Measurements from ENCODE around the gene PFKL. TPM values are rescaled to one million over a fixed set of nuclear protein-coding genes. Genes with fewer than 3 reads are reported as not detected.

Gene PFKL
- total and polyA plus RNA-seq, 8 donors: 80.3 to 116 (median 93.5) TPM

DNA sequence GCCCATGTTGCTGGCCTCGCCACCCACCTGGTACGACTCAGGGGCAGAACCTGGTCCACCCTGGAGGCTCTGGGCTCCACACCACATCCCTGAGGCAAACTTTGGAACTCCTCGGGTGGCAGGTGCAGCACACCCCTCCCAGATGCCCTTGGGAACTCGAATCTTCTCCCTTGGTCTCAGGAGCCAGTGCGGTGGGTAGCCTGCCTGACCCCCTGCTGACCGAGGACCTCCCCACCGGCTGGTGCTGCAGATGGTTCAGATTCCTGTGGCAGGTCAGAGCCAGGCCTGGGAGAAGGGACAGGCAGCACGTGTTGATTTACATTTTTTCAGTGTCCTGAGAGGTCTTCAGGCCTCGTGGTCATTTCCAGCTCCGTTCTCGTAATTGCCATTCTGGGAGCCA, 45.6 kb downstream of the PFKL start:
- TF ChIP-seq, protein P1, sequence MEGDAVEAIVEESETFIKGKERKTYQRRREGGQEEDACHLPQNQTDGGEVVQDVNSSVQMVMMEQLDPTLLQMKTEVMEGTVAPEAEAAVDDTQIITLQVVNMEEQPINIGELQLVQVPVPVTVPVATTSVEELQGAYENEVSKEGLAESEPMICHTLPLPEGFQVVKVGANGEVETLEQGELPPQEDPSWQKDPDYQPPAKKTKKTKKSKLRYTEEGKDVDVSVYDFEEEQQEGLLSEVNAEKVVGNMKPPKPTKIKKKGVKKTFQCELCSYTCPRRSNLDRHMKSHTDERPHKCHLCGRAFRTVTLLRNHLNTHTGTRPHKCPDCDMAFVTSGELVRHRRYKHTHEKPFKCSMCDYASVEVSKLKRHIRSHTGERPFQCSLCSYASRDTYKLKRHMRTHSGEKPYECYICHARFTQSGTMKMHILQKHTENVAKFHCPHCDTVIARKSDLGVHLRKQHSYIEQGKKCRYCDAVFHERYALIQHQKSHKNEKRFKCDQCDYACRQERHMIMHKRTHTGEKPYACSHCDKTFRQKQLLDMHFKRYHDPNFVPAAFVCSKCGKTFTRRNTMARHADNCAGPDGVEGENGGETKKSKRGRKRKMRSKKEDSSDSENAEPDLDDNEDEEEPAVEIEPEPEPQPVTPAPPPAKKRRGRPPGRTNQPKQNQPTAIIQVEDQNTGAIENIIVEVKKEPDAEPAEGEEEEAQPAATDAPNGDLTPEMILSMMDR (IDR thresholded peaks at IDR 0.05): no peak
- ATAC-seq (no peak), DNase-seq (peak in 1 of 4 donors; percentile 49)
- intact Hi-C loops (cut with DNase I): no loop called here
- Histone ChIP-seq H3K27me3 (peaks cover 12 to 48% of the 10 kb centered on the region in 2 donors), H3K9me3 (no peaks in the 10 kb centered on the region), H3K27ac (no peak overlapping the region), H3K36me3 (no peaks in the 10 kb centered on the region), H3K4me3 (no peak overlapping the region), H3K4me1 (peaks cover 0 to 12% of the 10 kb centered on the region in 2 donors)

DNA sequence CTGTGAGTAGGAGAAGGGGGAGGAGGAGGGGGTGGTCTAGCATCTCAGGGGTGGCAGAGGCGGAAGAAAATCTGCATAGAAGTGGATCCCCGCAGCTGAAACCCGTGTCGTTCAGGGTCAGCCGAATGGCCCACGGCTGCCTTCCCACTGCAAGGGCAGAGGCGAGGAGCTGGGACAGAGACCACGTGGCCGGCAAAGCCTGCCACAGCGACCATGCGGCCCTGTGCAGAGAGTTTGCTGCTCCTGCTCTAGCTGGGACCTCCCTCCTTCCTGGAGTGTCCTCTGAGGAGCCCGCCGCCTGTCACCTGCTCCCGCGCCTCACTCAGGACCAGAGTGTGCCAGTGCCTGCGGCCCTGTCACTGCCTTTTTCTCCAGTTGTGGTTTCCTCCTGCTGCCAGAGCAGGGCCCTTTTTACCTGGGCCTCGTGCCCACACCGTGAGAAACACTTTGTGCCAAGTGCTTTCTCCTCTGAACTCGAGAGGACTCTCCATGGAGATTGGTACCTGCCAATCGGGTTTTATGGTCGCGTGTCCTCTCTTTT, 48.1 kb downstream of the PFKL start:
- ATAC-seq: peak; percentile 83
- Histone ChIP-seq H3K27me3 (peaks cover 26 to 73% of the 10 kb centered on the region in 2 donors), H3K27ac (peak overlapping the region in 1 of 2 donors; percentile 23), H3K36me3 (no peaks in the 10 kb centered on the region), H3K4me3 (no peak overlapping the region), H3K9me3 (no peaks in the 10 kb centered on the region), H3K4me1 (peaks cover 4 to 37% of the 10 kb centered on the region in 2 donors)
- DNase-seq: peak in 3 of 4 donors; percentile 54 to 80 (median 74)
- intact Hi-C loops (cut with DNase I): no loop called here
- TF ChIP-seq, protein P1 (IDR thresholded peaks at IDR 0.05): no peak

DNA sequence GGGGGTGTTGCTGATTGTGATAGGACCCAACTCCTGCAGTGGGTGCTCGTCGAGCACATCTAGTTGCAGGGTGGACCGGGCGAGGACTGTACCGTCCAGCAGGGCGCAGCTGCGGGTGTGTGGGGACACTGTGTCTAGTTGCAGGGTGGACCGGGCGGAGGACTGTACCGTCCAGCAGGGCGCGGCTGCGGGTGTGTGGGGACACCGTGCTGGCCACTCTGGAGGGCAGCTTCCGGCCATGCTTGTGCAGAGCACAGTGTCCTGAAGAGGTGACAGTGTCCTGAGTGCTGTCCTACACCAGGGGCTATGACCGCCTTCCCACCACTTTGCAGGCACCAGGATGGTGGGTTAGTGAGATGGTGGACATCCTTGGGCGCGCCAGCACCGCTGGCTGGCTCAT, 49.0 kb downstream of the PFKL start:
- Histone ChIP-seq H3K36me3 (no peaks in the 10 kb centered on the region), H3K9me3 (no peaks in the 10 kb centered on the region), H3K4me1 (peaks cover 7 to 44% of the 10 kb centered on the region in 2 donors), H3K27me3 (peaks cover 26 to 76% of the 10 kb centered on the region in 2 donors), H3K4me3 (no peak overlapping the region), H3K27ac (no peak overlapping the region)
- DNase-seq (peak in 1 of 4 donors; percentile 78), ATAC-seq (no peak)
- intact Hi-C loops (cut with DNase I): no loop called here
- TF ChIP-seq, protein P1 (IDR thresholded peaks at IDR 0.05): no peak

DNA sequence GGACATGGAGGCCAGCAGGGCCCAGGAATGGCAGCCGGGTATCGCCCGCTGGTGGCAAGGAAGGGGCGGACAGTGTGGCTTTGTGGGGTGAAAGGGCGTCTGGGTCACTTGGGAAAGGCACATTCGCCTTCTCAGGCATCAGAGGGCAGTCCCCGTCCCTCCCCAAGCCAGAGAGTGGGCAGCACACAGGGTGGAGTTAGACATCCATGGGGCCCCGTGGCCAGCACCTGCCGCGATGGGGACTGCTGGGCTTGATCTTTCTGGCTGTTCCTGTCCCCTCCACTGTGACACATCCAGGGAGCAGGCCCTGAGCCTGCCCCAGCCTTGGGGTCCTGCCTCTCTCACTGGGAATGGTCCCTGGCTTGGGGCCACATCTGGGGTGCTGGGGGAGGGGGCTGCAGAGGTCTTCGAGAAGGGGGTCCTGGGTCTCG, 49.6 kb downstream of the PFKL start:
- DNase-seq (peak in 1 of 4 donors; percentile 47), ATAC-seq (no peak)
- TF ChIP-seq, protein P1 (IDR thresholded peaks at IDR 0.05): no peak
- intact Hi-C loops (cut with DNase I): no loop called here
- Histone ChIP-seq H3K9me3 (no peaks in the 10 kb centered on the region), H3K27ac (no peak overlapping the region), H3K27me3 (peaks cover 26 to 76% of the 10 kb centered on the region in 2 donors), H3K4me1 (peaks cover 7 to 44% of the 10 kb centered on the region in 2 donors), H3K36me3 (no peaks in the 10 kb centered on the region), H3K4me3 (no peak overlapping the region)

DNA sequence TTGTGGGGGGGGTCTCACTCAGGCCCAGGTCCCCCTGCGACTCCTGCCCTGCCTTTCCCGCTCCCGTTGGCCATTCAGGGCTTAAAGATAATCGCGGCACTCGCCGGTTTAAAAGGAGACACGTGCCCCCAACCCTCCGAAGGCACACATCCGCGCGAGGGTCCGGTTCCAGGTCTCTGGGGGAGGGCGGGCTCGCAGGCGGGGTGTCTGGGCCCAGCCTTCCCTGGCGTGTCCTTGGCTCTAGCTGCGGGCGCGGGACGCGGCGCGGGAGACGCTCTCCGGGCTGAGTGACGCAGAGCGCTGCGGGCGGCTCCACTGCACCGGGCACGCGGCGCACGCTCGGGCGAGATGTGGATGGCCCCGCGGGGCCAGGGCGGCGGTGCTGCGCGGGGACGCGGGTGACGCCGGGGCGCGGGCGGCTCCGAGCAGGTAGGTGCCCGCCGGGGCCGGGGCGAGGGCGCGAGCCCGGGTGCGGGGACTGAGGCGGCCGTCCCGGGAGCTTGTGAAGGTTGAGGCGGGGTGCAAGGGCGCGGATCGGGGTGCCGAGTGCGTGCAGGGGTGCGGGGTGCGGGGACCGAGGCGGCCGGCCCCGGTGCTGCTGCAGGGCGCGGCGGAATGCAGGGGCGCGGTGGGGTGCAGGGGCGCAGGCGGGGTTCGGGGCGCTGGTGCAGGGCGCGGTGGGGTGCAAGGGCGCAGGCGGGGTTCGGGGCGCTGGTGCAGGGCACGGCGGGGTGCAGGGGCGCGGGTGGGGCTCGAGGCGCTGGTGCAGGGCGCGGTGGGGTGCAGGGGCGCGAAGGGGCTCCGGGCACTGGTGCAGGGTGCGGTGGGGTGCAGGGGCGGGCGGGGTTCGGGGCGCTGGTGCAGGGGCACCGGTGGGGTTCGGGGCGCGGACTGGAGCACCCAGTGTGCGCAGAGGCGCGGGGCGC, 50.3 kb downstream of the PFKL start:
- peaks cover 26 to 70% of the 10 kb centered on the region in 2 donors for H3K27me3 ChIP-seq

More for the DNA sequence above, 50.3 kb downstream of the PFKL start:
- TF ChIP-seq, protein P1 (IDR thresholded peaks at IDR 0.05): no peak
- Histone ChIP-seq H3K4me1 (peaks cover 7 to 50% of the 10 kb centered on the region in 2 donors), H3K4me3 (no peak overlapping the region), H3K9me3 (no peaks in the 10 kb centered on the region), H3K27ac (no peak overlapping the region), H3K36me3 (no peaks in the 10 kb centered on the region)
- intact Hi-C loops (cut with DNase I): no loop called here
- ATAC-seq (no peak), DNase-seq (peak in 1 of 4 donors; percentile 84)

Data from left lung (tissue), 10 donors.